ENCODE data around the gene CELSR1.

Gene CELSR1

GRCh38 chr22:46327691-46328465, 209.5 kb downstream of the CELSR1 start:
- no peak for DNase-seq (ENCODE audit: low spot score)
- TF ChIP-seq CTCF (IDR thresholded peaks at IDR 0.05), result no peak
- H3K4me3 ChIP-seq, result no peak overlapping the region

GRCh38 chr22:46326066-46326680, 211.2 kb downstream of the CELSR1 start:
- no peak for DNase-seq (ENCODE audit: low spot score)
- H3K4me3 ChIP-seq, result no peak overlapping the region
- TF ChIP-seq CTCF (IDR thresholded peaks at IDR 0.05), result no peak
- H3K27ac ChIP-seq, result no peak overlapping the region

More at GRCh38 chr22:46327691-46328465, 209.5 kb downstream of the CELSR1 start:
- no peak overlapping the region for H3K27ac ChIP-seq

GRCh38 chr22:46323162-46323561, 214.3 kb downstream of the CELSR1 start:
- H3K4me3 ChIP-seq, result no peak overlapping the region
- DNase-seq (ENCODE audit: low spot score), result no peak
- no peak for TF ChIP-seq CTCF (IDR thresholded peaks at IDR 0.05)
- H3K27ac ChIP-seq, result no peak overlapping the region

- no peak overlapping the region for H3K27ac ChIP-seq
- DNase-seq (ENCODE audit: low spot score), result no peak
- no peak for TF ChIP-seq CTCF (IDR thresholded peaks at IDR 0.05)
- no peak overlapping the region for H3K4me3 ChIP-seq
Measured at GRCh38 chr22:46322711-46323110, 214.7 kb downstream of the CELSR1 start.

GRCh38 chr22:46320716-46321386, 216.6 kb downstream of the CELSR1 start:
- no peak overlapping the region for H3K4me3 ChIP-seq
- no peak for DNase-seq (ENCODE audit: low spot score)

GRCh38 chr22:46320166-46320710, 217.2 kb downstream of the CELSR1 start:
- TF ChIP-seq CTCF (IDR thresholded peaks at IDR 0.05), result no peak
- no peak overlapping the region for H3K4me3 ChIP-seq
- DNase-seq (ENCODE audit: low spot score), result no peak
- H3K27ac ChIP-seq, result no peak overlapping the region

More at GRCh38 chr22:46320716-46321386, 216.6 kb downstream of the CELSR1 start:
- H3K27ac ChIP-seq, result no peak overlapping the region
- no peak for TF ChIP-seq CTCF (IDR thresholded peaks at IDR 0.05)

All from coronary artery (tissue), 2 donors.